Prostate gland (tissue), 2 donors: ENCODE results near the gene METRNL. TPM values are rescaled to one million over a fixed set of nuclear protein-coding genes. Genes with fewer than 3 reads are reported as not detected.

Source experiments
- DNase-seq: peaks from one replicate; pipeline ENCODE4 v3.0.0-alpha.2; 2019; ENCODE audit warnings: low spot score
- H3K27ac ChIP-seq, 2 donors: fragments of 200-600 bp; sonication (generic); 2 replicates each; pipeline ENCODE4 v1.5.1; 2017 to 2019
- H3K27me3 ChIP-seq: fragments of 200-600 bp; sonication (generic); replicated peaks from 2 replicates; pipeline ENCODE4 v1.5.1; 2019; ENCODE audit not compliant: insufficient read depth
- H3K36me3 ChIP-seq, 2 donors: fragments of 200-600 bp; sonication (generic); 1 replicate in 1 of 2; 2 replicates in 1 of 2; pipeline versions ENCODE4 v1.5.1 to v1.8.1; 2017 to 2019
- H3K4me1 ChIP-seq: fragments of 200-600 bp; sonication (generic); replicated peaks from 2 replicates; pipeline ENCODE4 v1.5.1; 2019
- H3K4me3 ChIP-seq, 2 donors: fragments of 200-600 bp; sonication (generic); 2 replicates each; pipeline ENCODE4 v1.5.1; 2017 to 2019
- H3K9me3 ChIP-seq: fragments of 200-600 bp; sonication (generic); 2 replicates; pipeline ENCODE4 v1.5.1; 2017
- CTCF ChIP-seq, 4 experiments: fragments of 200-600 bp in 2 of 4; fragments of 450-650 bp in 2 of 4; sonication (generic) in 2 of 4; IDR thresholded peaks; 1 replicate in 3 of 4; 2 replicates in 1 of 4; pipeline ENCODE4 v1.5.1; 2016 to 2019; ENCODE audit warnings: antibody characterized with exemption in 4 of 4, mild to moderate bottlenecking in 2 of 4, moderate library complexity in 2 of 4
- POLR2A ChIP-seq: fragments of 450-650 bp; IDR thresholded peaks from one replicate; pipeline ENCODE4 v1.6.1; 2016; ENCODE audit warnings: antibody characterized with exemption, mild to moderate bottlenecking
- POLR2AphosphoS5 ChIP-seq: sonication (generic); formaldehyde crosslinking; IDR thresholded peaks from one replicate; pipeline ENCODE4 v1.6.1; 2017; ENCODE audit warnings: antibody characterized with exemption
- WGBS: methylation state at CpG from one replicate; pipeline ENCODE4 v1.1.5; 2018; 5-methylcytosine and 5-hydroxymethylcytosine counted together
- intact Hi-C: fragments of 100-400 bp; cut with DNase I; formaldehyde crosslinking; loops from one replicate; pipeline ENCODE4 v1.14.2; 2022
- total RNA-seq, 2 donors: library from RNA; depleted of rRNA; stranded (reverse); fragments of >200 nt; gene quantifications; one replicate each; pipeline ENCODE4 v1.1.0, GENCODE V29; 2016

The METRNL gene
- total RNA-seq, 2 donors from 2014 or later: 22.4 to 59.4 TPM

GRCh38 chr17:83100853-83101391 is 21.5 kb downstream of the METRNL start:
- H3K27ac ChIP-seq: no peak overlapping the region
- H3K4me3 ChIP-seq: no peak overlapping the region
- no peaks in the 10 kb centered on the region for H3K36me3 ChIP-seq
- TF ChIP-seq POLR2AphosphoS5 (no peak), CTCF (IDR thresholded peaks at IDR 0.05) (no peak), POLR2A (no peak)
- no peaks in the 10 kb centered on the region for H3K27me3 ChIP-seq
- WGBS: 18% methylated on average over 22 of the region's 22 CpGs
- H3K4me1 ChIP-seq: peaks cover 10% of the 10 kb centered on the region
- H3K9me3 ChIP-seq: no peaks in the 10 kb centered on the region
- intact Hi-C loops: no loop called here
- no peak for DNase-seq

GRCh38 chr17:83101805-83102480 is 22.5 kb downstream of the METRNL start:
- no peak overlapping the region for H3K27ac ChIP-seq
- no peaks in the 10 kb centered on the region for H3K27me3 ChIP-seq
- no peak overlapping the region for H3K4me3 ChIP-seq
- peaks cover 8% of the 10 kb centered on the region for H3K4me1 ChIP-seq
- no peaks in the 10 kb centered on the region for H3K36me3 ChIP-seq
- no peak for DNase-seq
- WGBS: 63% methylated on average over 17 of the region's 22 CpGs
- no peaks in the 10 kb centered on the region for H3K9me3 ChIP-seq
- TF ChIP-seq POLR2AphosphoS5 (no peak), POLR2A (no peak), CTCF (IDR thresholded peaks at IDR 0.05) (no peak)
- intact Hi-C loops: no loop called here

GRCh38 chr17:83103200-83103942 is 24.0 kb downstream of the METRNL start:
- TF ChIP-seq POLR2AphosphoS5 (no peak), POLR2A (no peak), CTCF (IDR thresholded peaks at IDR 0.05) (no peak)
- intact Hi-C loops: no loop called here
- Histone ChIP-seq H3K4me1 (peaks cover 8% of the 10 kb centered on the region), H3K27ac (peak overlapping the region in 1 of 2 donors; percentile 53), H3K9me3 (no peaks in the 10 kb centered on the region), H3K27me3 (no peaks in the 10 kb centered on the region), H3K4me3 (no peak overlapping the region), H3K36me3 (no peaks in the 10 kb centered on the region)
- peak; percentile 40 for DNase-seq
- 45% methylated on average over 42 of the region's 60 CpGs for WGBS

DNA sequence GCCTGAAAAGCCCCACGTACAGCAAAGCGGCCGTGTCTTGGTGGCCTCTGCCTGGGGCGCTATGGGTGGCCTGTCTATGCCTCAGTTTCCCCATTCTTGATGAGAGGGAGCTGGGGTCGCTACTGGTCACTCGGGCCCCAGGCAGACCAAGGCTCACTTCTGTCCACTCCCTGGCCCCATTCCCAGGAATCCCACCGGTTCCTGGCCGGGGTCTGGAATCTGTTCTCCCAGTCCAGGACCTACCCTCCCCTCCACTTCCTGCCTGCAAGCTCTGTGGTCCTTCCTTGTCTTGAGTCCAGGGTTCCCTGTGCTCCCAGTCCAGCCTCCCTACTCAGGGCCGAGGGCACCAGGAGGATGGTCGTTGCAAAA is 24.5 kb downstream of the METRNL start:
- H3K9me3 ChIP-seq: no peaks in the 10 kb centered on the region
- H3K27me3 ChIP-seq: no peaks in the 10 kb centered on the region
- WGBS: 71% methylated on average over 10 of the region's 10 CpGs
- no peak for TF ChIP-seq POLR2A
- TF ChIP-seq CTCF (IDR thresholded peaks at IDR 0.05): no peak
- TF ChIP-seq POLR2AphosphoS5: no peak
- intact Hi-C loops: no loop called here
- H3K27ac ChIP-seq: peak overlapping the region in 1 of 2 donors; percentile 53
- peaks cover 8% of the 10 kb centered on the region for H3K4me1 ChIP-seq
- DNase-seq: no peak
- H3K4me3 ChIP-seq: no peak overlapping the region
- no peaks in the 10 kb centered on the region for H3K36me3 ChIP-seq
